GM23338 (cell line): ENCODE measurements around the gene ZDHHC4. TPM values are rescaled to one million over a fixed set of nuclear protein-coding genes. Genes with fewer than 3 reads are reported as not detected.
A peak's percentile ranks its signal among the peaks of the same experiment; 100 is the strongest.

Source experiments
- ATAC-seq: fragments of 200-7000 bp; cut with Tn5 transposase; 3 replicates; pipeline ENCODE4 v1.9.1; 2020
- DNase-seq: peaks from one replicate; pipeline ENCODE4 v3.0.0-alpha.2; 2015; ENCODE audit warnings: low spot score
- H2AFZ ChIP-seq: fragments of 200-600 bp; sonication (generic); 2 replicates; pipeline ENCODE4 v1.8.0; 2016; ENCODE audit warnings: antibody characterized with exemption, mild to moderate bottlenecking, moderate library complexity
- H3F3A ChIP-seq: fragments of 200-600 bp; sonication (generic); replicated peaks from 2 replicates; pipeline ENCODE4 v1.8.0; 2017; ENCODE audit warnings: antibody characterized with exemption, mixed run types, low read depth
- H3K27ac ChIP-seq: fragments of 200-600 bp; sonication (generic); 2 replicates; pipeline ENCODE4 v1.6.1; 2016; ENCODE audit warnings: low read depth
- H3K27me3 ChIP-seq: fragments of 200-600 bp; sonication (generic); 2 replicates; pipeline ENCODE4 v1.8.0; 2016; ENCODE audit warnings: mild to moderate bottlenecking, mixed run types, moderate library complexity; ENCODE audit not compliant: insufficient read depth
- H3K36me3 ChIP-seq: fragments of 200-600 bp; sonication (generic); 2 replicates; pipeline ENCODE4 v1.8.0; 2016; ENCODE audit warnings: mild to moderate bottlenecking; ENCODE audit not compliant: insufficient read depth
- H3K4me1 ChIP-seq: fragments of 200-600 bp; sonication (generic); 2 replicates; pipeline ENCODE4 v1.8.0; 2016; ENCODE audit warnings: mild to moderate bottlenecking, moderate library complexity; ENCODE audit not compliant: insufficient read depth
- H3K4me2 ChIP-seq: fragments of 200-600 bp; sonication (generic); 2 replicates; pipeline ENCODE4 v1.7.1; 2017; ENCODE audit warnings: mixed run types
- H3K4me3 ChIP-seq: fragments of 200-600 bp; sonication (generic); 2 replicates; pipeline ENCODE4 v1.6.1; 2016; ENCODE audit warnings: mixed run types
- H3K79me2 ChIP-seq: fragments of 200-600 bp; sonication (generic); replicated peaks from 2 replicates; pipeline ENCODE4 v1.8.0; 2017; ENCODE audit warnings: mild to moderate bottlenecking; ENCODE audit not compliant: insufficient read depth
- H3K9me2 ChIP-seq: fragments of 200-600 bp; sonication (generic); 2 replicates; pipeline ENCODE4 v1.8.0; 2017; ENCODE audit not compliant: insufficient read depth
- H4K20me1 ChIP-seq: fragments of 200-600 bp; sonication (generic); replicated peaks from 2 replicates; pipeline ENCODE4 v1.8.0; 2017; ENCODE audit warnings: mild to moderate bottlenecking; ENCODE audit not compliant: insufficient read depth
- H3K27ac Mint-ChIP-seq: 2 replicates; pipeline ENCODE4 v1.8.0; 2020; ENCODE audit warnings: inconsistent platforms, mild to moderate bottlenecking, moderate library complexity, mixed read lengths
- H3K27me3 Mint-ChIP-seq: 3 replicates; pipeline ENCODE4 v1.8.0; 2022; ENCODE audit warnings: low read depth, mild to moderate bottlenecking, moderate library complexity, mixed read lengths, inconsistent platforms; ENCODE audit not compliant: insufficient read depth, poor library complexity
- H3K36me3 Mint-ChIP-seq: 3 replicates; pipeline ENCODE4 v1.8.0; 2021; ENCODE audit warnings: low read depth, mild to moderate bottlenecking, inconsistent platforms, moderate library complexity, mixed read lengths
- H3K4me1 Mint-ChIP-seq: 3 replicates; pipeline ENCODE4 v1.8.0; 2020; ENCODE audit warnings: mild to moderate bottlenecking, inconsistent platforms, mixed read lengths
- H3K4me3 Mint-ChIP-seq: 3 replicates; pipeline ENCODE4 v1.8.0; 2021; ENCODE audit warnings: moderate library complexity, mild to moderate bottlenecking, inconsistent platforms, mixed read lengths
- H3K9me3 Mint-ChIP-seq: 3 replicates; pipeline ENCODE4 v1.8.0; 2020; ENCODE audit warnings: moderate library complexity, mild to moderate bottlenecking, inconsistent platforms, mixed read lengths
- CTCF ChIP-seq, 2 experiments: fragments of 200-600 bp in 1 of 2; sonication (generic) in 1 of 2; conservative IDR thresholded peaks; 2 replicates each; pipeline versions ENCODE4 v1.5.1 to v1.6.1; 2016 to 2017; ENCODE audit warnings: antibody characterized with exemption in 2 of 2, low read depth in 2 of 2, mild to moderate bottlenecking in 2 of 2, moderate library complexity in 1 of 2
- ETS1 ChIP-seq: IDR thresholded peaks from 2 replicates; pipeline ENCODE4 v1.6.1; 2016; ENCODE audit warnings: antibody characterized with exemption
- polyA plus RNA-seq: library from polyadenylated mRNA; unstranded; fragments of >200 nt; fragmentation: Nextera tagmentation; extraction: Ambion mirVana; gene quantifications from 2 replicates; pipeline ENCODE4 v1.2.1, GENCODE V29; 2016
- total RNA-seq: library from RNA; depleted of rRNA; stranded (reverse); fragments of >200 nt; shearing (Covaris generic); gene quantifications from 2 replicates; pipeline ENCODE4 v1.2.3, GENCODE V29; 2014; rRNA removed
- TF ChIP-seq, protein P1 (sequence below): fragments of 250-450 bp; sonication (Bioruptor Pico); IDR thresholded peaks from 2 replicates; pipeline ENCODE4 v1.5.0; 2020; ENCODE audit warnings: mild to moderate bottlenecking, moderate library complexity

Gene ZDHHC4
- total and polyA plus RNA-seq, 2 experiments from 2014 or later: 31.2 to 58.9 TPM

- H3F3A ChIP-seq: no peaks in the 10 kb centered on the region
- no peaks in the 10 kb centered on the region for H3K9me2 ChIP-seq
- peaks cover 5% of the 10 kb centered on the region; the same call in 1 of the 3 replicates for H3K36me3 Mint-ChIP-seq
- no peak overlapping the region for H3K27ac Mint-ChIP-seq
- H3K79me2 ChIP-seq: no peaks in the 10 kb centered on the region
- H2AFZ ChIP-seq: no peak overlapping the region
- H3K9me3 Mint-ChIP-seq: no peaks in the 10 kb centered on the region
- DNase-seq: peak; percentile 67
- peaks cover 24% of the 10 kb centered on the region for H3K27me3 Mint-ChIP-seq
- no peaks in the 10 kb centered on the region for H3K27me3 ChIP-seq
- H3K4me1 ChIP-seq: no peaks in the 10 kb centered on the region; the same call in 1 of the 2 replicates
- TF ChIP-seq, protein P1, sequence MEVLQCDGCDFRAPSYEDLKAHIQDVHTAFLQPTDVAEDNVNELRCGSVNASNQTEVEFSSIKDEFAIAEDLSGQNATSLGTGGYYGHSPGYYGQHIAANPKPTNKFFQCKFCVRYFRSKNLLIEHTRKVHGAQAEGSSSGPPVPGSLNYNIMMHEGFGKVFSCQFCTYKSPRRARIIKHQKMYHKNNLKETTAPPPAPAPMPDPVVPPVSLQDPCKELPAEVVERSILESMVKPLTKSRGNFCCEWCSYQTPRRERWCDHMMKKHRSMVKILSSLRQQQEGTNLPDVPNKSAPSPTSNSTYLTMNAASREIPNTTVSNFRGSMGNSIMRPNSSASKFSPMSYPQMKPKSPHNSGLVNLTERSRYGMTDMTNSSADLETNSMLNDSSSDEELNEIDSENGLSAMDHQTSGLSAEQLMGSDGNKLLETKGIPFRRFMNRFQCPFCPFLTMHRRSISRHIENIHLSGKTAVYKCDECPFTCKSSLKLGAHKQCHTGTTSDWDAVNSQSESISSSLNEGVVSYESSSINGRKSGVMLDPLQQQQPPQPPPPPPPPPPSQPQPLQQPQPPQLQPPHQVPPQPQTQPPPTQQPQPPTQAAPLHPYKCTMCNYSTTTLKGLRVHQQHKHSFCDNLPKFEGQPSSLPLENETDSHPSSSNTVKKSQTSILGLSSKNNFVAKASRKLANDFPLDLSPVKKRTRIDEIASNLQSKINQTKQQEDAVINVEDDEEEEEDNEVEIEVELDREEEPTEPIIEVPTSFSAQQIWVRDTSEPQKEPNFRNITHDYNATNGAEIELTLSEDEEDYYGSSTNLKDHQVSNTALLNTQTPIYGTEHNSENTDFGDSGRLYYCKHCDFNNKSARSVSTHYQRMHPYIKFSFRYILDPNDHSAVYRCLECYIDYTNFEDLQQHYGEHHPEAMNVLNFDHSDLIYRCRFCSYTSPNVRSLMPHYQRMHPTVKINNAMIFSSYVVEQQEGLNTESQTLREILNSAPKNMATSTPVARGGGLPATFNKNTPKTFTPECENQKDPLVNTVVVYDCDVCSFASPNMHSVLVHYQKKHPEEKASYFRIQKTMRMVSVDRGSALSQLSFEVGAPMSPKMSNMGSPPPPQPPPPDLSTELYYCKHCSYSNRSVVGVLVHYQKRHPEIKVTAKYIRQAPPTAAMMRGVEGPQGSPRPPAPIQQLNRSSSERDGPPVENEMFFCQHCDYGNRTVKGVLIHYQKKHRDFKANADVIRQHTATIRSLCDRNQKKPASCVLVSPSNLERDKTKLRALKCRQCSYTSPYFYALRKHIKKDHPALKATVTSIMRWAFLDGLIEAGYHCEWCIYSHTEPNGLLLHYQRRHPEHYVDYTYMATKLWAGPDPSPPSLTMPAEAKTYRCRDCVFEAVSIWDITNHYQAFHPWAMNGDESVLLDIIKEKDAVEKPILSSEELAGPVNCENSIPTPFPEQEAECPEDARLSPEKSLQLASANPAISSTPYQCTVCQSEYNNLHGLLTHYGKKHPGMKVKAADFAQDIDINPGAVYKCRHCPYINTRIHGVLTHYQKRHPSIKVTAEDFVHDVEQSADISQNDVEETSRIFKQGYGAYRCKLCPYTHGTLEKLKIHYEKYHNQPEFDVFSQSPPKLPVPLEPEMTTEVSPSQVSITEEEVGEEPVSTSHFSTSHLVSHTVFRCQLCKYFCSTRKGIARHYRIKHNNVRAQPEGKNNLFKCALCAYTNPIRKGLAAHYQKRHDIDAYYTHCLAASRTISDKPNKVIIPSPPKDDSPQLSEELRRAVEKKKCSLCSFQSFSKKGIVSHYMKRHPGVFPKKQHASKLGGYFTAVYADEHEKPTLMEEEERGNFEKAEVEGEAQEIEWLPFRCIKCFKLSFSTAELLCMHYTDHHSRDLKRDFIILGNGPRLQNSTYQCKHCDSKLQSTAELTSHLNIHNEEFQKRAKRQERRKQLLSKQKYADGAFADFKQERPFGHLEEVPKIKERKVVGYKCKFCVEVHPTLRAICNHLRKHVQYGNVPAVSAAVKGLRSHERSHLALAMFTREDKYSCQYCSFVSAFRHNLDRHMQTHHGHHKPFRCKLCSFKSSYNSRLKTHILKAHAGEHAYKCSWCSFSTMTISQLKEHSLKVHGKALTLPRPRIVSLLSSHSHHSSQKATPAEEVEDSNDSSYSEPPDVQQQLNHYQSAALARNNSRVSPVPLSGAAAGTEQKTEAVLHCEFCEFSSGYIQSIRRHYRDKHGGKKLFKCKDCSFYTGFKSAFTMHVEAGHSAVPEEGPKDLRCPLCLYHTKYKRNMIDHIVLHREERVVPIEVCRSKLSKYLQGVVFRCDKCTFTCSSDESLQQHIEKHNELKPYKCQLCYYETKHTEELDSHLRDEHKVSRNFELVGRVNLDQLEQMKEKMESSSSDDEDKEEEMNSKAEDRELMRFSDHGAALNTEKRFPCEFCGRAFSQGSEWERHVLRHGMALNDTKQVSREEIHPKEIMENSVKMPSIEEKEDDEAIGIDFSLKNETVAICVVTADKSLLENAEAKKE (CRISPR knock-in tag): no peak
- peak; percentile 20 to 44; a peak in 3 of 4 replicates for TF ChIP-seq CTCF (conservative IDR thresholded peaks at IDR 0.05; ENCODE audit: low read depth in 2 of 2)
- no peak for TF ChIP-seq ETS1
- H3K4me3 Mint-ChIP-seq: peak overlapping the region; percentile 71
- ATAC-seq: peak; percentile 51
- no peaks in the 10 kb centered on the region for H3K36me3 ChIP-seq
- no peaks in the 10 kb centered on the region; the same call in 1 of the 2 replicates for H4K20me1 ChIP-seq
- H3K4me1 Mint-ChIP-seq: peaks cover 18% of the 10 kb centered on the region
- peak overlapping the region; percentile 70 for H3K4me2 ChIP-seq
- no peak overlapping the region for H3K27ac ChIP-seq
- H3K4me3 ChIP-seq: peak overlapping the region; percentile 67
Observed at GRCh38 chr7:6637544-6638229, 60.4 kb downstream of the ZDHHC4 start.

Other genes starting within 250 kb of the ZDHHC4 start
- 23.6 and 25.1 TPM in 2 replicates for gene FAM220A, start 228.5 kb upstream of the ZDHHC4 start, total RNA-seq
- gene FAM220A, start 228.5 kb upstream of the ZDHHC4 start, polyA plus RNA-seq: 11.0 and 12.8 TPM in 2 replicates
- gene RAC1, start 202.9 kb upstream of the ZDHHC4 start, total RNA-seq: 142 and 150 TPM in 2 replicates
- gene RAC1, start 202.9 kb upstream of the ZDHHC4 start, polyA plus RNA-seq: 844 and 859 TPM in 2 replicates
- 26.0 and 28.5 TPM in 2 replicates for gene DAGLB, start 129.5 kb upstream of the ZDHHC4 start, total RNA-seq
- 11.1 and 13.8 TPM in 2 replicates for gene DAGLB, start 129.5 kb upstream of the ZDHHC4 start, polyA plus RNA-seq
- 82.8 and 86.2 TPM in 2 replicates for gene KDELR2, start 93.3 kb upstream of the ZDHHC4 start, total RNA-seq
- 86.3 and 102 TPM in 2 replicates for gene KDELR2, start 93.3 kb upstream of the ZDHHC4 start, polyA plus RNA-seq
- gene GRID2IP, start 26.0 kb upstream of the ZDHHC4 start, total RNA-seq: 1.5 TPM in 2 replicates
- gene GRID2IP, start 26.0 kb upstream of the ZDHHC4 start, polyA plus RNA-seq: 0.54 and 0.73 TPM in 2 replicates
- 27.0 and 30.6 TPM in 2 replicates for gene INTS15, start 12.6 kb downstream of the ZDHHC4 start, total RNA-seq
- gene INTS15, start 12.6 kb downstream of the ZDHHC4 start, polyA plus RNA-seq: 7.0 and 8.1 TPM in 2 replicates
- 8.9 and 9.8 TPM in 2 replicates for gene ZNF853, start 38.2 kb downstream of the ZDHHC4 start, total RNA-seq
- 0.32 and 0.78 TPM in 2 replicates for gene ZNF853, start 38.2 kb downstream of the ZDHHC4 start, polyA plus RNA-seq
- 13.2 and 17.4 TPM in 2 replicates for gene ZNF316, start 59.9 kb downstream of the ZDHHC4 start, total RNA-seq
- 1.1 and 1.2 TPM in 2 replicates for gene ZNF316, start 59.9 kb downstream of the ZDHHC4 start, polyA plus RNA-seq
- gene ZNF12, start 129.5 kb downstream of the ZDHHC4 start, total RNA-seq: 16.9 and 17.8 TPM in 2 replicates
- gene ZNF12, start 129.5 kb downstream of the ZDHHC4 start, polyA plus RNA-seq: 8.5 and 9.6 TPM in 2 replicates
- 1.1 and 1.2 TPM in 2 replicates for gene RSPH10B2, start 176.6 kb downstream of the ZDHHC4 start, total RNA-seq
- gene RSPH10B2, start 176.6 kb downstream of the ZDHHC4 start, polyA plus RNA-seq: 0.29 and 0.64 TPM in 2 replicates
- gene CCZ1B, start 248.8 kb downstream of the ZDHHC4 start, total RNA-seq: 43.0 and 60.1 TPM in 2 replicates
- gene CCZ1B, start 248.8 kb downstream of the ZDHHC4 start, polyA plus RNA-seq: 62.0 and 73.6 TPM in 2 replicates